ENCODE measurements around the gene IL17RD.

DNA sequence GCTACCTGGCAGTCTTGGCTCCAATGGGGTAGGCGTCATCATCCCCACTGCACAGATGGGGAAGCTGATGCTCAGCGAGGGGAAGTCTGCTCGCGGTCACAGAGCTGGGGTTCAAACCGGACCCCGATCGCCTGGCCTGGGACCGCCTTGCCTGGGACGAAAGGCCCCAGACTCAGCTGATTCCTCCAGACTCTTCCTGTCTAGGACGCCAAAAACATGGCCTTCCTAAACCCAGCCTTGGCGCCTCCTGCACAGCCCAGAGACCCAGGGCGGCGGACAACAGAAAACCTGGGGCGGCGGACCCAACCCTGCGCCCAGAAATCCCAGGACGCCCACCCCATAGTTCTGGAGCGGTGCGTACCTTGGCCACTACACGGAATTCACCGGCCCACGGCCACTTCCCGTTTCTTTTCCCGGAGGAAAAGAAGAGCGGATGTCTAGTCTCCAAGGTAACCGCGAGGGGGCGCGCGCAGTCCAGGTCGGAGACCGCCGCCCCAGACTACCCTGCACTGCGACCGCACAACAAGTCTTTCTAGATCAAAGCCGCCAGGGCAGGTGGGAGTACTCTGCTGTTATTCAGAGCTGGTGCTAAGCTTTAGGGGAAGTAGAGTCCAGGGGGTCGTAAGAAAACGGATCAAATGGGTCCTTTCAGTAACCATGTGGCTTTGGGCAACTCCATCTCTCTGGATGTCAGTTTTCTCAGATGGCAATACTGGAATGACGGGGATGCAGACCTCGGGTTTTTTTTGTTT, 4.9 kb upstream of the IL17RD start:
- TF ChIP-seq EZH2 (IDR thresholded peaks at IDR 0.05; ENCODE audit: low read depth, unreplicated experiment) = no peak
- TF ChIP-seq, protein P1, sequence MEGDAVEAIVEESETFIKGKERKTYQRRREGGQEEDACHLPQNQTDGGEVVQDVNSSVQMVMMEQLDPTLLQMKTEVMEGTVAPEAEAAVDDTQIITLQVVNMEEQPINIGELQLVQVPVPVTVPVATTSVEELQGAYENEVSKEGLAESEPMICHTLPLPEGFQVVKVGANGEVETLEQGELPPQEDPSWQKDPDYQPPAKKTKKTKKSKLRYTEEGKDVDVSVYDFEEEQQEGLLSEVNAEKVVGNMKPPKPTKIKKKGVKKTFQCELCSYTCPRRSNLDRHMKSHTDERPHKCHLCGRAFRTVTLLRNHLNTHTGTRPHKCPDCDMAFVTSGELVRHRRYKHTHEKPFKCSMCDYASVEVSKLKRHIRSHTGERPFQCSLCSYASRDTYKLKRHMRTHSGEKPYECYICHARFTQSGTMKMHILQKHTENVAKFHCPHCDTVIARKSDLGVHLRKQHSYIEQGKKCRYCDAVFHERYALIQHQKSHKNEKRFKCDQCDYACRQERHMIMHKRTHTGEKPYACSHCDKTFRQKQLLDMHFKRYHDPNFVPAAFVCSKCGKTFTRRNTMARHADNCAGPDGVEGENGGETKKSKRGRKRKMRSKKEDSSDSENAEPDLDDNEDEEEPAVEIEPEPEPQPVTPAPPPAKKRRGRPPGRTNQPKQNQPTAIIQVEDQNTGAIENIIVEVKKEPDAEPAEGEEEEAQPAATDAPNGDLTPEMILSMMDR (conservative IDR thresholded peaks at IDR 0.05; ENCODE audit: low read depth in 2 of 2) = peak; percentile 85 to 89
- TF ChIP-seq, protein P2, sequence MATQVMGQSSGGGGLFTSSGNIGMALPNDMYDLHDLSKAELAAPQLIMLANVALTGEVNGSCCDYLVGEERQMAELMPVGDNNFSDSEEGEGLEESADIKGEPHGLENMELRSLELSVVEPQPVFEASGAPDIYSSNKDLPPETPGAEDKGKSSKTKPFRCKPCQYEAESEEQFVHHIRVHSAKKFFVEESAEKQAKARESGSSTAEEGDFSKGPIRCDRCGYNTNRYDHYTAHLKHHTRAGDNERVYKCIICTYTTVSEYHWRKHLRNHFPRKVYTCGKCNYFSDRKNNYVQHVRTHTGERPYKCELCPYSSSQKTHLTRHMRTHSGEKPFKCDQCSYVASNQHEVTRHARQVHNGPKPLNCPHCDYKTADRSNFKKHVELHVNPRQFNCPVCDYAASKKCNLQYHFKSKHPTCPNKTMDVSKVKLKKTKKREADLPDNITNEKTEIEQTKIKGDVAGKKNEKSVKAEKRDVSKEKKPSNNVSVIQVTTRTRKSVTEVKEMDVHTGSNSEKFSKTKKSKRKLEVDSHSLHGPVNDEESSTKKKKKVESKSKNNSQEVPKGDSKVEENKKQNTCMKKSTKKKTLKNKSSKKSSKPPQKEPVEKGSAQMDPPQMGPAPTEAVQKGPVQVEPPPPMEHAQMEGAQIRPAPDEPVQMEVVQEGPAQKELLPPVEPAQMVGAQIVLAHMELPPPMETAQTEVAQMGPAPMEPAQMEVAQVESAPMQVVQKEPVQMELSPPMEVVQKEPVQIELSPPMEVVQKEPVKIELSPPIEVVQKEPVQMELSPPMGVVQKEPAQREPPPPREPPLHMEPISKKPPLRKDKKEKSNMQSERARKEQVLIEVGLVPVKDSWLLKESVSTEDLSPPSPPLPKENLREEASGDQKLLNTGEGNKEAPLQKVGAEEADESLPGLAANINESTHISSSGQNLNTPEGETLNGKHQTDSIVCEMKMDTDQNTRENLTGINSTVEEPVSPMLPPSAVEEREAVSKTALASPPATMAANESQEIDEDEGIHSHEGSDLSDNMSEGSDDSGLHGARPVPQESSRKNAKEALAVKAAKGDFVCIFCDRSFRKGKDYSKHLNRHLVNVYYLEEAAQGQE (IDR thresholded peaks at IDR 0.05; ENCODE audit: unreplicated experiment) = no peak
- no peak for TF ChIP-seq POLR2AphosphoS5 (IDR thresholded peaks at IDR 0.05; ENCODE audit: low read depth)
- TF ChIP-seq JUNB (IDR thresholded peaks at IDR 0.05; ENCODE audit: unreplicated experiment) = no peak
- no peak for TF ChIP-seq NANOG (IDR thresholded peaks at IDR 0.05; ENCODE audit: borderline replicate concordance)
- TF ChIP-seq, protein P3, sequence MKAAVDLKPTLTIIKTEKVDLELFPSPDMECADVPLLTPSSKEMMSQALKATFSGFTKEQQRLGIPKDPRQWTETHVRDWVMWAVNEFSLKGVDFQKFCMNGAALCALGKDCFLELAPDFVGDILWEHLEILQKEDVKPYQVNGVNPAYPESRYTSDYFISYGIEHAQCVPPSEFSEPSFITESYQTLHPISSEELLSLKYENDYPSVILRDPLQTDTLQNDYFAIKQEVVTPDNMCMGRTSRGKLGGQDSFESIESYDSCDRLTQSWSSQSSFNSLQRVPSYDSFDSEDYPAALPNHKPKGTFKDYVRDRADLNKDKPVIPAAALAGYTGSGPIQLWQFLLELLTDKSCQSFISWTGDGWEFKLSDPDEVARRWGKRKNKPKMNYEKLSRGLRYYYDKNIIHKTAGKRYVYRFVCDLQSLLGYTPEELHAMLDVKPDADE (IDR thresholded peaks at IDR 0.05) = no peak
- TF ChIP-seq EZH2phosphoT487 (IDR thresholded peaks at IDR 0.05; ENCODE audit: unreplicated experiment) = no peak
- TF ChIP-seq, protein P4, sequence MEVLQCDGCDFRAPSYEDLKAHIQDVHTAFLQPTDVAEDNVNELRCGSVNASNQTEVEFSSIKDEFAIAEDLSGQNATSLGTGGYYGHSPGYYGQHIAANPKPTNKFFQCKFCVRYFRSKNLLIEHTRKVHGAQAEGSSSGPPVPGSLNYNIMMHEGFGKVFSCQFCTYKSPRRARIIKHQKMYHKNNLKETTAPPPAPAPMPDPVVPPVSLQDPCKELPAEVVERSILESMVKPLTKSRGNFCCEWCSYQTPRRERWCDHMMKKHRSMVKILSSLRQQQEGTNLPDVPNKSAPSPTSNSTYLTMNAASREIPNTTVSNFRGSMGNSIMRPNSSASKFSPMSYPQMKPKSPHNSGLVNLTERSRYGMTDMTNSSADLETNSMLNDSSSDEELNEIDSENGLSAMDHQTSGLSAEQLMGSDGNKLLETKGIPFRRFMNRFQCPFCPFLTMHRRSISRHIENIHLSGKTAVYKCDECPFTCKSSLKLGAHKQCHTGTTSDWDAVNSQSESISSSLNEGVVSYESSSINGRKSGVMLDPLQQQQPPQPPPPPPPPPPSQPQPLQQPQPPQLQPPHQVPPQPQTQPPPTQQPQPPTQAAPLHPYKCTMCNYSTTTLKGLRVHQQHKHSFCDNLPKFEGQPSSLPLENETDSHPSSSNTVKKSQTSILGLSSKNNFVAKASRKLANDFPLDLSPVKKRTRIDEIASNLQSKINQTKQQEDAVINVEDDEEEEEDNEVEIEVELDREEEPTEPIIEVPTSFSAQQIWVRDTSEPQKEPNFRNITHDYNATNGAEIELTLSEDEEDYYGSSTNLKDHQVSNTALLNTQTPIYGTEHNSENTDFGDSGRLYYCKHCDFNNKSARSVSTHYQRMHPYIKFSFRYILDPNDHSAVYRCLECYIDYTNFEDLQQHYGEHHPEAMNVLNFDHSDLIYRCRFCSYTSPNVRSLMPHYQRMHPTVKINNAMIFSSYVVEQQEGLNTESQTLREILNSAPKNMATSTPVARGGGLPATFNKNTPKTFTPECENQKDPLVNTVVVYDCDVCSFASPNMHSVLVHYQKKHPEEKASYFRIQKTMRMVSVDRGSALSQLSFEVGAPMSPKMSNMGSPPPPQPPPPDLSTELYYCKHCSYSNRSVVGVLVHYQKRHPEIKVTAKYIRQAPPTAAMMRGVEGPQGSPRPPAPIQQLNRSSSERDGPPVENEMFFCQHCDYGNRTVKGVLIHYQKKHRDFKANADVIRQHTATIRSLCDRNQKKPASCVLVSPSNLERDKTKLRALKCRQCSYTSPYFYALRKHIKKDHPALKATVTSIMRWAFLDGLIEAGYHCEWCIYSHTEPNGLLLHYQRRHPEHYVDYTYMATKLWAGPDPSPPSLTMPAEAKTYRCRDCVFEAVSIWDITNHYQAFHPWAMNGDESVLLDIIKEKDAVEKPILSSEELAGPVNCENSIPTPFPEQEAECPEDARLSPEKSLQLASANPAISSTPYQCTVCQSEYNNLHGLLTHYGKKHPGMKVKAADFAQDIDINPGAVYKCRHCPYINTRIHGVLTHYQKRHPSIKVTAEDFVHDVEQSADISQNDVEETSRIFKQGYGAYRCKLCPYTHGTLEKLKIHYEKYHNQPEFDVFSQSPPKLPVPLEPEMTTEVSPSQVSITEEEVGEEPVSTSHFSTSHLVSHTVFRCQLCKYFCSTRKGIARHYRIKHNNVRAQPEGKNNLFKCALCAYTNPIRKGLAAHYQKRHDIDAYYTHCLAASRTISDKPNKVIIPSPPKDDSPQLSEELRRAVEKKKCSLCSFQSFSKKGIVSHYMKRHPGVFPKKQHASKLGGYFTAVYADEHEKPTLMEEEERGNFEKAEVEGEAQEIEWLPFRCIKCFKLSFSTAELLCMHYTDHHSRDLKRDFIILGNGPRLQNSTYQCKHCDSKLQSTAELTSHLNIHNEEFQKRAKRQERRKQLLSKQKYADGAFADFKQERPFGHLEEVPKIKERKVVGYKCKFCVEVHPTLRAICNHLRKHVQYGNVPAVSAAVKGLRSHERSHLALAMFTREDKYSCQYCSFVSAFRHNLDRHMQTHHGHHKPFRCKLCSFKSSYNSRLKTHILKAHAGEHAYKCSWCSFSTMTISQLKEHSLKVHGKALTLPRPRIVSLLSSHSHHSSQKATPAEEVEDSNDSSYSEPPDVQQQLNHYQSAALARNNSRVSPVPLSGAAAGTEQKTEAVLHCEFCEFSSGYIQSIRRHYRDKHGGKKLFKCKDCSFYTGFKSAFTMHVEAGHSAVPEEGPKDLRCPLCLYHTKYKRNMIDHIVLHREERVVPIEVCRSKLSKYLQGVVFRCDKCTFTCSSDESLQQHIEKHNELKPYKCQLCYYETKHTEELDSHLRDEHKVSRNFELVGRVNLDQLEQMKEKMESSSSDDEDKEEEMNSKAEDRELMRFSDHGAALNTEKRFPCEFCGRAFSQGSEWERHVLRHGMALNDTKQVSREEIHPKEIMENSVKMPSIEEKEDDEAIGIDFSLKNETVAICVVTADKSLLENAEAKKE (CRISPR knock-in tag; IDR thresholded peaks at IDR 0.05) = no peak
- no peak for TF ChIP-seq ZNF331 (CRISPR knock-in tag; IDR thresholded peaks at IDR 0.05; ENCODE audit: low read depth)
